ENCODE data around the gene ADORA3. TPM values are rescaled to one million over a fixed set of nuclear protein-coding genes. Genes with fewer than 3 reads are reported as not detected.

The ADORA3 gene
- total and polyA plus RNA-seq, 9 donors = 0.28 to 2.4 (median 0.58) TPM

GRCh38 chr1:111535256-111536191 is 32.1 kb upstream of the ADORA3 start:
- no peak overlapping the region for H3K4me3 ChIP-seq (ENCODE audit: low read length)
- 51% methylated on average over 6 of the region's 14 CpGs for WGBS (ENCODE audit: insufficient coverage)
- no peaks in the 10 kb centered on the region for H3K27me3 ChIP-seq (ENCODE audit: control insufficient read depth, insufficient read depth, low read length)
- DNase-seq = peak; percentile 17
- no peaks in the 10 kb centered on the region for H3K9me3 ChIP-seq (replicated peaks; ENCODE audit: control insufficient read depth, low read depth, low read length)
- no peak overlapping the region for H3K27ac ChIP-seq (ENCODE audit: low read length)
- no peaks in the 10 kb centered on the region for H3K4me1 ChIP-seq (ENCODE audit: control insufficient read depth, insufficient read depth, low read length)
- no peaks in the 10 kb centered on the region for H3K36me3 ChIP-seq (ENCODE audit: control insufficient read depth, insufficient read depth, low read length)

GRCh38 chr1:111520053-111520452 is 16.6 kb upstream of the ADORA3 start:
- Histone ChIP-seq H3K27ac (ENCODE audit: low read length) (no peak overlapping the region), H3K4me1 (ENCODE audit: control insufficient read depth, insufficient read depth, low read length) (peaks cover 17% of the 10 kb centered on the region), H3K4me3 (ENCODE audit: low read length) (no peak overlapping the region), H3K36me3 (ENCODE audit: control insufficient read depth, insufficient read depth, low read length) (no peaks in the 10 kb centered on the region), H3K27me3 (ENCODE audit: control insufficient read depth, insufficient read depth, low read length) (peaks cover 12% of the 10 kb centered on the region), H3K9me3 (replicated peaks; ENCODE audit: control insufficient read depth, low read depth, low read length) (no peaks in the 10 kb centered on the region)
- WGBS (ENCODE audit: insufficient coverage) = 80% methylated on average over 1 of the region's 3 CpGs
- no peak for DNase-seq

- Histone ChIP-seq H3K27me3 (ENCODE audit: control insufficient read depth, insufficient read depth, low read length) (peaks cover 13% of the 10 kb centered on the region), H3K9me3 (replicated peaks; ENCODE audit: control insufficient read depth, low read depth, low read length) (no peaks in the 10 kb centered on the region), H3K4me1 (ENCODE audit: control insufficient read depth, insufficient read depth, low read length) (peaks cover 19% of the 10 kb centered on the region), H3K27ac (ENCODE audit: low read length) (no peak overlapping the region), H3K36me3 (ENCODE audit: control insufficient read depth, insufficient read depth, low read length) (no peaks in the 10 kb centered on the region), H3K4me3 (ENCODE audit: low read length) (no peak overlapping the region)
- no peak for DNase-seq
- WGBS (ENCODE audit: insufficient coverage) = no CpG with 5 or more reads among the region's 1 CpG
These were observed 14.2 kb upstream of the ADORA3 start for GRCh38 chr1:111517469-111518225.

- H3K4me3 ChIP-seq (ENCODE audit: low read length) = peak overlapping the region; percentile 26
- H3K36me3 ChIP-seq (ENCODE audit: control insufficient read depth, insufficient read depth, low read length) = no peaks in the 10 kb centered on the region
- peaks cover 19% of the 10 kb centered on the region for H3K4me1 ChIP-seq (ENCODE audit: control insufficient read depth, insufficient read depth, low read length)
- peak; percentile 69 for DNase-seq
- H3K9me3 ChIP-seq (replicated peaks; ENCODE audit: control insufficient read depth, low read depth, low read length) = no peaks in the 10 kb centered on the region
- peaks cover 13% of the 10 kb centered on the region for H3K27me3 ChIP-seq (ENCODE audit: control insufficient read depth, insufficient read depth, low read length)
- H3K27ac ChIP-seq (ENCODE audit: low read length) = peak overlapping the region; percentile 84
- 17% methylated on average over 9 of the region's 13 CpGs for WGBS (ENCODE audit: insufficient coverage)
These were observed 12.6 kb upstream of the ADORA3 start for GRCh38 chr1:111516005-111516535.

- H3K4me3 ChIP-seq (ENCODE audit: low read length) = peak overlapping the region; percentile 26
- DNase-seq = peak; percentile 65
- WGBS (ENCODE audit: insufficient coverage) = 6% methylated on average over 39 of the region's 40 CpGs
- peaks cover 13% of the 10 kb centered on the region for H3K27me3 ChIP-seq (ENCODE audit: control insufficient read depth, insufficient read depth, low read length)
- H3K4me1 ChIP-seq (ENCODE audit: control insufficient read depth, insufficient read depth, low read length) = peaks cover 19% of the 10 kb centered on the region
- peak overlapping the region; percentile 84 for H3K27ac ChIP-seq (ENCODE audit: low read length)
- no peaks in the 10 kb centered on the region for H3K36me3 ChIP-seq (ENCODE audit: control insufficient read depth, insufficient read depth, low read length)
- H3K9me3 ChIP-seq (replicated peaks; ENCODE audit: control insufficient read depth, low read depth, low read length) = no peaks in the 10 kb centered on the region
These were observed 12.0 kb upstream of the ADORA3 start for GRCh38 chr1:111515291-111516004.

GRCh38 chr1:111513410-111514020 is 10.1 kb upstream of the ADORA3 start:
- H3K27ac ChIP-seq (ENCODE audit: low read length) = no peak overlapping the region
- WGBS (ENCODE audit: insufficient coverage) = 65% methylated on average over 5 of the region's 8 CpGs

GRCh38 chr1:111512931-111513330 is 9.5 kb upstream of the ADORA3 start:
- no peak overlapping the region for H3K27ac ChIP-seq (ENCODE audit: low read length)
- no peak for DNase-seq
- no CpG with 5 or more reads among the region's 3 CpGs for WGBS (ENCODE audit: insufficient coverage)

More at GRCh38 chr1:111513410-111514020, 10.1 kb upstream of the ADORA3 start:
- Histone ChIP-seq H3K27me3 (ENCODE audit: control insufficient read depth, insufficient read depth, low read length) (peaks cover 13% of the 10 kb centered on the region), H3K4me1 (ENCODE audit: control insufficient read depth, insufficient read depth, low read length) (peaks cover 27% of the 10 kb centered on the region), H3K36me3 (ENCODE audit: control insufficient read depth, insufficient read depth, low read length) (no peaks in the 10 kb centered on the region), H3K9me3 (replicated peaks; ENCODE audit: control insufficient read depth, low read depth, low read length) (no peaks in the 10 kb centered on the region), H3K4me3 (ENCODE audit: low read length) (no peak overlapping the region)
- peak; percentile 48 for DNase-seq

GRCh38 chr1:111512132-111512889 is 8.9 kb upstream of the ADORA3 start:
- no peak overlapping the region for H3K27ac ChIP-seq (ENCODE audit: low read length)
- 90% methylated on average over 2 of the region's 5 CpGs for WGBS (ENCODE audit: insufficient coverage)
- no peaks in the 10 kb centered on the region for H3K36me3 ChIP-seq (ENCODE audit: control insufficient read depth, insufficient read depth, low read length)
- no peak overlapping the region for H3K4me3 ChIP-seq (ENCODE audit: low read length)
- H3K9me3 ChIP-seq (replicated peaks; ENCODE audit: control insufficient read depth, low read depth, low read length) = no peaks in the 10 kb centered on the region
- H3K27me3 ChIP-seq (ENCODE audit: control insufficient read depth, insufficient read depth, low read length) = peaks cover 13% of the 10 kb centered on the region
- DNase-seq = no peak
- H3K4me1 ChIP-seq (ENCODE audit: control insufficient read depth, insufficient read depth, low read length) = peaks cover 35% of the 10 kb centered on the region

More at GRCh38 chr1:111512931-111513330, 9.5 kb upstream of the ADORA3 start:
- Histone ChIP-seq H3K4me3 (ENCODE audit: low read length) (no peak overlapping the region), H3K9me3 (replicated peaks; ENCODE audit: control insufficient read depth, low read depth, low read length) (no peaks in the 10 kb centered on the region), H3K4me1 (ENCODE audit: control insufficient read depth, insufficient read depth, low read length) (peaks cover 28% of the 10 kb centered on the region), H3K27me3 (ENCODE audit: control insufficient read depth, insufficient read depth, low read length) (peaks cover 13% of the 10 kb centered on the region), H3K36me3 (ENCODE audit: control insufficient read depth, insufficient read depth, low read length) (no peaks in the 10 kb centered on the region)

- Histone ChIP-seq H3K4me3 (ENCODE audit: low read length) (no peak overlapping the region), H3K9me3 (replicated peaks; ENCODE audit: control insufficient read depth, low read depth, low read length) (no peaks in the 10 kb centered on the region), H3K27ac (ENCODE audit: low read length) (no peak overlapping the region), H3K27me3 (ENCODE audit: control insufficient read depth, insufficient read depth, low read length) (peaks cover 11% of the 10 kb centered on the region), H3K36me3 (ENCODE audit: control insufficient read depth, insufficient read depth, low read length) (no peaks in the 10 kb centered on the region), H3K4me1 (ENCODE audit: control insufficient read depth, insufficient read depth, low read length) (peaks cover 35% of the 10 kb centered on the region)
- DNase-seq = no peak
- WGBS (ENCODE audit: insufficient coverage) = 67% methylated on average over 1 of the region's 3 CpGs
These were observed 7.9 kb upstream of the ADORA3 start for GRCh38 chr1:111511370-111511769.

Measured in muscle of leg (tissue), 11 donors.